CD4-positive, alpha-beta T cell treated with Interleukin-10 for 1 hour (primary cell): ENCODE data around the gene LRP1.

ENCODE experiments used
- DNase-seq: peaks from one replicate; pipeline ENCODE4 v3.0.0-alpha.2; 2020

LRP1 gene

DNA sequence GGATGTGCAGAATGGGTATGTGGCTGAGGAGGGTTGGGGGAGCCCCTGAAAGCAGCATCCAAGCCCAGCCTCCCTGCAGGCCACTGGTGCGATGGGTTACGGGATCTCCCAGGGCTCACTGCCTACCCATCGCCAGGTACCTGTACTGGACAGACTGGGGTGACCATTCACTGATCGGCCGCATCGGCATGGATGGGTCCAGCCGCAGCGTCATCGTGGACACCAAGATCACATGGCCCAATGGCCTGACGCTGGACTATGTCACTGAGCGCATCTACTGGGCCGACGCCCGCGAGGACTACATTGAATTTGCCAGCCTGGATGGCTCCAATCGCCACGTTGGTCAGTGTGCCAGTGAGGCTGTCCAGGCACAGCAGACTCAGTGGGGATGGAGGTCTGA lies 70.0 kb downstream of the LRP1 start:
- DNase-seq: no peak

GRCh38 chr12:57199191-57199590 lies 70.9 kb downstream of the LRP1 start:
- DNase-seq: no peak

DNA sequence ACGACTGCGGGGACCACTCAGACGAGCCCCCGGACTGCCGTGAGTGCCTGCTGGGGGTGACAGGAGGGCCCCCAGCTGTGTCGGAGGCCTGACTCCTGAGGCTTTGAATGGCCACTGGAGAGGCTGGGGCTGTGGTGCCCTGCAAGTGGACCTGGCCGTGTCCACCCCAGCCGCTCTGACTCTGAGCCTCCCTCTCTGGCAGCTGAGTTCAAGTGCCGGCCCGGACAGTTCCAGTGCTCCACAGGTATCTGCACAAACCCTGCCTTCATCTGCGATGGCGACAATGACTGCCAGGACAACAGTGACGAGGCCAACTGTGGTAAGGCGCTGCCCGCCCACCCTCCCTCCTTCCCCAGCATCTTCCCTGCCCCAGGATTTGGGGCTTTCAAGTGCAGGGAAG lies 72.2 kb downstream of the LRP1 start:
- no peak for DNase-seq

DNA sequence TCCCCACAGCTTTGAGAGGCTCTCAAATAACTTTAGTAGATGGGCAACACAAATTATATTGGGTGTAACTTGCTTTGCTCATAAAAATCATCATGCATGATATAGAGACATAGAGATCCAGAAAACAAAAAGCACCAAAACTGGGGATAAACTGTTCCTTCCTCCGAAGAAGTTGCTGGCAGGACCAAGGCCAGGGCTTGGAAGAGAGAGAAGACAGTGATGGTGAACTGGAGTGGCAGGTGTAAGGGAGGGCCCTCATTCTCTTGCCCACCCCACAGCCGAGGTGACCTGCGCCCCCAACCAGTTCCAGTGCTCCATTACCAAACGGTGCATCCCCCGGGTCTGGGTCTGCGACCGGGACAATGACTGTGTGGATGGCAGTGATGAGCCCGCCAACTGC lies 72.9 kb downstream of the LRP1 start:
- DNase-seq: no peak

DNA sequence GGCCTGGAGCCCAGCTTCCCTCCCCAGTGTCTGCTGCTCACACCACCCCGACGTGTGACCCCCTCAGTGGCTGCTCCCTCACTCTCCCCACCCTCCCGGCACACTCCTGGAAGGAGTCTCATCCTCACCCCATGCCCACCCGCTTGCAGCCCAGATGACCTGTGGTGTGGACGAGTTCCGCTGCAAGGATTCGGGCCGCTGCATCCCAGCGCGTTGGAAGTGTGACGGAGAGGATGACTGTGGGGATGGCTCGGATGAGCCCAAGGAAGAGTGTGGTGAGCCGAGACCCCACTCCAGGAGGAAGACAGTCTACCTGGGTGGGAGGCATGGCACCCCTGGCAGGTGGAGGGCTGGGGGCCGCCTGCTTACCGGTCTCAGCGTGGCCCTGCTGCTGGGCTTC lies 73.3 kb downstream of the LRP1 start:
- no peak for DNase-seq

DNA sequence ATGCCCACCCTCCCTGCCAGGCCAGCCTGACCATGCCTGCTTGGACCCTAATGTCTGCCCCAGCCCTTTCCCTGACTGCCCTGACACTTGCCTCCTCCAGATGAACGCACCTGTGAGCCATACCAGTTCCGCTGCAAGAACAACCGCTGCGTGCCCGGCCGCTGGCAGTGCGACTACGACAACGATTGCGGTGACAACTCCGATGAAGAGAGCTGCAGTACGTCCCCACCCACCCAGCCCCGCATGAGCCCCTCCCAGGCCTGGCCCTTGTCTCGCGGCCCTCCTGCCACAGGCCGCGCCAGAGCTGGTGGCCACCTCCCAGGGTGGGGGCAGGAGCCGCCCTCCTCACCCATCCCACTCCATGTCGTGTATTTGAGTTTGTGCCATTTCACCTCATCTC lies 74.0 kb downstream of the LRP1 start:
- DNase-seq: no peak

- DNase-seq: no peak
Observed at GRCh38 chr12:57203201-57203600, 74.9 kb downstream of the LRP1 start.

- DNase-seq: no peak
Observed at GRCh38 chr12:57203791-57204190, 75.5 kb downstream of the LRP1 start.

- DNase-seq: no peak
Observed at GRCh38 chr12:57204454-57204853, 76.2 kb downstream of the LRP1 start.

GRCh38 chr12:57205186-57205585 lies 76.9 kb downstream of the LRP1 start:
- no peak for DNase-seq

DNA sequence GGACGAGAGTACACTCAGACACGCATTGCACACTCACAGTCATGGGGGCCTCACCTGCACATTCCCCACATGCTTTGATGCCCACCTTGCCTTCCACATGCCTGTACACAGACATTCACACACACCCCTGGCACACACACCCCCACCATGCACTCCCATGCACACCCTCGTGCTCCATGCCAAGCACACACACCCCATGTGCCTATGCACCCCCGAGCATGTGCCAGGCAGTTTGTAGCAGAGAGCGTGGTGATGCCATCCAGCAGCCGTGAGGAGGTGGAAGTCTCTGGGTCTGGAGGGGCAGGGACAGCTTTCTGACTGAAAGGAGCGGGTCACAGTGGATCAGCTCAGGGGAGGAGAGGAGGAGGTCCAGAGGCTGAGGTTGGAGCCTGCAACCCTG lies 77.6 kb downstream of the LRP1 start:
- no peak for DNase-seq

DNA sequence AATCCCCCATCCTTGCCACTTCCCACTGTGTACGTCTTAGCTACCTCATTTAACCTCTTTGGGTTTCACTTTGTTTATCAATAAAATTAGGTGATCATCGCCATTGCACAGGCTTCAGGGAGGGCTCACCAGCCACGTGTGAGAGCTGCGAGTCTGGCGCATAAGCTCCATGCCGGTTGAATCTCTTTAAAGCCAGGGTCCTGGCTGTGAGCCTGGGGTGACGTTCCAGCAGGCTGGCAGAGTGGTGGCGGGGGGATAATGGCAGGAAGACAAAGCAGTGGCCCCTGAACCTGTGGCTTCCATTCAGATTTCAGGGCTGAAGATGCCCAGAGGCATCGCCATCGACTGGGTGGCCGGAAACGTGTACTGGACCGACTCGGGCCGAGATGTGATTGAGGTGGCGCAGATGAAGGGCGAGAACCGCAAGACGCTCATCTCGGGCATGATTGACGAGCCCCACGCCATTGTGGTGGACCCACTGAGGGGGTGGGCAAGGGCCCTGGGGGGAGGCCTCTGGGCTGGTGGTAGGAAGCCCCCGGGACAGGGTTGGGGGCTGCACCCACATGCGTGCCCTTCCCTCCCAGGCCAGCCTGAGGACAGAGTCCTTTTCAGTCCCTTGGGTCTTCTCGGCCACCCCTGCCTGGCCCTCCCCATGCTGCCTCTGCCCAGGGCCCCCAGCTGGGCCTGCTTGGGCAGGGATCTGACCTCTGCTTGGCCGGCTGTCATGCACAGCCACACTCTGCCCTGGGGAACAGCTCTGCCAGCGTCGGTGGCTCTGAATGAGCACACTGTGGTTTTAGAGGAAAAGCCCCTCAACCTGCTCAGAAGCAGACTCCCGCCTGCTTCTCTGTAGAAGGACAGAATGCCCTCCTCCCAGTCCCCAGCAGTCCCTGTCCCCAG lies 79.7 kb downstream of the LRP1 start:
- no peak for DNase-seq

- no peak for DNase-seq
Observed at GRCh38 chr12:57208631-57209282, 80.5 kb downstream of the LRP1 start.

DNA sequence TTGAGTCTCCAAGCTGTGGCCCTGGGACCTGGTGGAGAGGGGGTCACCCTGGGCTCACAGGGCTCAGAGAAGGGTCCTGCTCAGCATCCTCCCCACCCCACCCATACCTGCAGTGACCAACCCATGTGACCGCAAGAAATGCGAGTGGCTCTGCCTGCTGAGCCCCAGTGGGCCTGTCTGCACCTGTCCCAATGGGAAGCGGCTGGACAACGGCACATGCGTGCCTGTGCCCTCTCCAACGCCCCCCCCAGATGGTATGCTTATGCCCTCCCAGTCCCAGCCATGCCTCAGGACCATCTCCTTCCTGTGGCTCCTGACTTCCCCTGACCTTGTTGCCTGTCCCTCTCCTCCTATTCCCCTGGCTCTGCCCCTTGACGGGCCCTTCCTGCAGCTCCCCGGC lies 81.6 kb downstream of the LRP1 start:
- DNase-seq: no peak

GRCh38 chr12:57210461-57210860 lies 82.2 kb downstream of the LRP1 start:
- no peak for DNase-seq

DNA sequence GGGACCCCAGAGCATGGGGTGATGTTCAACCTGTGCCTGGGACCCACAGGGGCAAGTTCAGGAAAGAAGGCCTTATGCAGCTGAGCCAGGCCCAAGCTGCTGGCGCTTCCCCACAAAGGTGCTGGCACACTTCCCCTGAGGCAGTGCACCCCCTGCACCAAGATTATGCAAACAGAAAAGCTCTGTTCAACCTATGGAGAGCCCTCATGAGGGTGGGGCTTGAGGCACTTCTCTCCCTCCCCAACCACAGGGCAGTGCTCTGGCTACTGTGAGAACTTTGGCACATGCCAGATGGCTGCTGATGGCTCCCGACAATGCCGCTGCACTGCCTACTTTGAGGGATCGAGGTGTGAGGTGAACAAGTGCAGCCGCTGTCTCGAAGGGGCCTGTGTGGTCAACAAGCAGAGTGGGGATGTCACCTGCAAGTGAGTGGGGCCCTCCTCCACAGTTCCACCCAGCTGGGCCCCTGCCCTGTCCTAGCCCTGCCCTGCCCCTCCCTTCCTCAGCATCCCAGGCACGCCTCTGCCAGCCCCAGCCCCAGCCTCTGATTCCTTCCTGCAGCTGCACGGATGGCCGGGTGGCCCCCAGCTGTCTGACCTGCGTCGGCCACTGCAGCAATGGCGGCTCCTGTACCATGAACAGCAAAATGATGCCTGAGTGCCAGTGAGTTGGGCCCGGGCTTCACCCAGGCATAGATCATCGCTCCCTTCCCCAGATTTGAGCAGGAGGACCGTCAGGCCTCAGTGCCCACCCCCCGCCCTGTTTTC lies 82.8 kb downstream of the LRP1 start:
- no peak for DNase-seq

DNA sequence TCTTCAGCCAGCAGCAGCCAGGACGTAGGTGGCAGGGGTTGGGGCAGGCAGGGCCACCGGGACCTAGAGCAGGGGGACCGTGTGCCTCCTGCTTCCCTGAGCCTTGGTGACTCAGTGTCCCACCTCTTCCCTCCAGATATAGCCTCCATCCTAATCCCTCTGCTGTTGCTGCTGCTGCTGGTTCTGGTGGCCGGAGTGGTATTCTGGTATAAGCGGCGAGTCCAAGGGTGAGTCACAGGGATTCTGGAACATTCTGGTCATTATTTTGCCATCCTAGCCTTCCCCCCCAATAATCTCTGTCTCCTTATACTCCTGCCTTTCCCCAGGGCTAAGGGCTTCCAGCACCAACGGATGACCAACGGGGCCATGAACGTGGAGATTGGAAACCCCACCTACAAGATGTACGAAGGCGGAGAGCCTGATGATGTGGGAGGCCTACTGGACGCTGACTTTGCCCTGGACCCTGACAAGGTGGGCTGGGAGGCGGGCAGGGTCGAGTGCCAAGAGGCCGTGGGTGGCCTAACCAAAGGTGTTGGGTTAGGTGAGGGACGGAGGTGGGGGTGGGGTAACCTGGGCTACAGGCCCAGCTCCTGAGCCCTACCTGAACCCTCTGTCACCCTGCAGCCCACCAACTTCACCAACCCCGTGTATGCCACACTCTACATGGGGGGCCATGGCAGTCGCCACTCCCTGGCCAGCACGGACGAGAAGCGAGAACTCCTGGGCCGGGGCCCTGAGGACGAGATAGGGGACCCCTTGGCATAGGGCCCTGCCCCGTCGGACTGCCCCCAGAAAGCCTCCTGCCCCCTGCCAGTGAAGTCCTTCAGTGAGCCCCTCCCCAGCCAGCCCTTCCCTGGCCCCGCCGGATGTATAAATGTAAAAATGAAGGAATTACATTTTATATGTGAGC lies 83.8 kb downstream of the LRP1 start:
- DNase-seq: no peak

- no peak for DNase-seq
Observed at GRCh38 chr12:57212701-57213057, 84.4 kb downstream of the LRP1 start.

GRCh38 chr12:57213058-57213715 lies 84.9 kb downstream of the LRP1 start:
- peak; percentile 88 for DNase-seq

DNA sequence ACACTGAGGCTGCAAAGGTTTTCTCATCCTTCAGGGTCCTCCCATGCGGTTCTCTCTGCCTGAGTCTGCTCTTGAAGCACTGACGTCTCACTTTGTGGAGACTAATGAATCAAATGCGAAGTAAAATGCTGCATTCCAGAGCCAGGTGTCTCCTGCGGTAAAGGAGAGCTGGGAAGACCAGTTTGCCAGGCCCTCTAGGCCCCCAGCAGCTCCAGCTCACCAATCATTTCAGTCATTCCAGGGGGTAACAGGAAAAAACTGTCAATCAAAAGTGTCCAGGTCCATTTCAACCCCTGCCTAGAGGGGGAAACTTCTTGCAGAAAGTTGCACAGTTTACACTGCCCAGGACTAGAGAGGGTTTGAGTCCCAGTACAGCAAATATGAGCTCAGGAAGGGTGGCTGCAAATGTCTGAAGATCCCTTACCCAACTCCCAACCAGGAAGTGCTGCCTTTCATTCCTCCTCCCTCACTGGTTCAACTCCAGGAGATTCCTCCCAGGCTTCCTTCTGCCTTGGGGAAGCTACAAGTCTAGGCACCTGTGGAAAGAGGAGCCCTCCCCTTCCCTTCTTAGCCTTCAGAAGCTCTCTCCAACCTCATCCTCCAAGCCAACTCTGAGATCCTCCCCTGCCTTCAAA lies 85.6 kb downstream of the LRP1 start:
- DNase-seq: no peak

DNA sequence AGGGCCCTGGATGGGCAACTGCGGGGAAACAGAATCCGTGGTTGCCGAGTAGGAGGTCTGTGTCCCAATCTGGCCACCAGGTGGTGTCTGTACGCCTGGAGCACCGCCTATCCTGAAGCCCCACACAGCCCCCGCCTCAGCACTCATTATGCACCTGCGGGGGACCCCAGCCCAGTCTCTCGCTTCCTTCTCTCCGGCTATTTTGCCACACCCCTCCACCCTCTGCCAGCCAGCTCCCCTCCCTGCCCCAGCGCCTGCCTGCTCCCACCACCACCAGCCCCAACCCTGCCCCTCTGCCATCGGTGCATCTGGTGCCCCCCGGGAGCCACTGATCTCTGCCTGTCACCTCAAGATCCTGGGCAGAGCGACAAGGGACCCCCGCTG lies 86.1 kb downstream of the LRP1 start:
- peak; percentile 76 for DNase-seq

- DNase-seq: no peak
Observed at GRCh38 chr12:57215065-57215464, 86.8 kb downstream of the LRP1 start.
